Lower leg skin (tissue), 4 donors: Measurements from ENCODE around the gene C1orf35. TPM values are rescaled to one million over a fixed set of nuclear protein-coding genes. Genes with fewer than 3 reads are reported as not detected.

Source experiments
- DNase-seq, 2 donors: peaks; one replicate each; pipeline ENCODE4 v3.0.0-alpha.2; 2019; ENCODE audit warnings: low spot score in 2 of 2
- H3K4me3 ChIP-seq: fragments of 200-600 bp; sonication (generic); 2 replicates; pipeline ENCODE4 v1.5.1; 2017; ENCODE audit warnings: mild to moderate bottlenecking, low read depth; ENCODE audit not compliant: poor library complexity, severe bottlenecking
- CTCF ChIP-seq, 3 donors: fragments of 450-650 bp; IDR thresholded peaks; one replicate each; pipeline ENCODE4 v1.5.1; 2016; ENCODE audit warnings: antibody characterized with exemption in 3 of 3, mild to moderate bottlenecking in 3 of 3, moderate library complexity in 2 of 3
- POLR2A ChIP-seq, 2 donors: fragments of 450-650 bp; IDR thresholded peaks; one replicate each; pipeline ENCODE4 v1.6.1; 2016 to 2017; ENCODE audit warnings: antibody characterized with exemption in 2 of 2, mild to moderate bottlenecking in 1 of 2, moderate library complexity in 1 of 2
- WGBS, 2 donors: methylation state at CpG; one replicate each; pipeline ENCODE4 v1.1.5; 2018; 5-methylcytosine and 5-hydroxymethylcytosine counted together
- intact Hi-C: fragments of 100-400 bp; cut with DNase I; formaldehyde crosslinking; loops from one replicate; pipeline ENCODE4 v1.15.0; 2023; ENCODE audit warnings: low total_unique reads
- total RNA-seq, 4 donors: library from RNA; depleted of rRNA; stranded (reverse); fragments of >200 nt; gene quantifications; one replicate each; pipeline ENCODE4 v1.1.0, GENCODE V29; 2016

C1orf35 gene
- total RNA-seq, 4 donors from 2014 or later = 16.9 to 37.0 (median 31.3) TPM

GRCh38 chr1:228085287-228085951, 17.7 kb downstream of the C1orf35 start:
- DNase-seq = no peak
- no peak for TF ChIP-seq POLR2A (IDR thresholded peaks at IDR 0.05)
- TF ChIP-seq CTCF (IDR thresholded peaks at IDR 0.05) = no peak
- intact Hi-C loops = no loop called here
- WGBS, 2 donors = 36 to 43% methylated on average over 6 of the region's 6 CpGs
- H3K4me3 ChIP-seq = no peak overlapping the region

- 51 to 57% methylated on average over 5 of the region's 5 CpGs for WGBS, 2 donors
- TF ChIP-seq POLR2A (IDR thresholded peaks at IDR 0.05) (no peak), CTCF (IDR thresholded peaks at IDR 0.05) (no peak)
- intact Hi-C loops = no loop called here
These were observed 18.3 kb downstream of the C1orf35 start for GRCh38 chr1:228084797-228085196.

GRCh38 chr1:228084325-228084724, 18.8 kb downstream of the C1orf35 start:
- intact Hi-C loops = no loop called here
- no peak for TF ChIP-seq CTCF (IDR thresholded peaks at IDR 0.05)
- no peak for TF ChIP-seq POLR2A (IDR thresholded peaks at IDR 0.05)

More at GRCh38 chr1:228084797-228085196, 18.3 kb downstream of the C1orf35 start:
- no peak overlapping the region for H3K4me3 ChIP-seq
- no peak for DNase-seq

GRCh38 chr1:228083871-228084278, 19.2 kb downstream of the C1orf35 start:
- 1 to 2% methylated on average over 17 of the region's 17 CpGs for WGBS, 2 donors
- peak overlapping the region; percentile 99 for H3K4me3 ChIP-seq
- no peak for DNase-seq
- TF ChIP-seq CTCF (IDR thresholded peaks at IDR 0.05) (no peak), POLR2A (IDR thresholded peaks at IDR 0.05) (no peak)
- intact Hi-C loops = no loop called here

More at GRCh38 chr1:228084325-228084724, 18.8 kb downstream of the C1orf35 start:
- DNase-seq = peak in 1 of 2 donors; percentile 51
- peak overlapping the region; percentile 99 for H3K4me3 ChIP-seq
- WGBS, 2 donors = 6 to 9% methylated on average over 3 of the region's 3 CpGs

DNA sequence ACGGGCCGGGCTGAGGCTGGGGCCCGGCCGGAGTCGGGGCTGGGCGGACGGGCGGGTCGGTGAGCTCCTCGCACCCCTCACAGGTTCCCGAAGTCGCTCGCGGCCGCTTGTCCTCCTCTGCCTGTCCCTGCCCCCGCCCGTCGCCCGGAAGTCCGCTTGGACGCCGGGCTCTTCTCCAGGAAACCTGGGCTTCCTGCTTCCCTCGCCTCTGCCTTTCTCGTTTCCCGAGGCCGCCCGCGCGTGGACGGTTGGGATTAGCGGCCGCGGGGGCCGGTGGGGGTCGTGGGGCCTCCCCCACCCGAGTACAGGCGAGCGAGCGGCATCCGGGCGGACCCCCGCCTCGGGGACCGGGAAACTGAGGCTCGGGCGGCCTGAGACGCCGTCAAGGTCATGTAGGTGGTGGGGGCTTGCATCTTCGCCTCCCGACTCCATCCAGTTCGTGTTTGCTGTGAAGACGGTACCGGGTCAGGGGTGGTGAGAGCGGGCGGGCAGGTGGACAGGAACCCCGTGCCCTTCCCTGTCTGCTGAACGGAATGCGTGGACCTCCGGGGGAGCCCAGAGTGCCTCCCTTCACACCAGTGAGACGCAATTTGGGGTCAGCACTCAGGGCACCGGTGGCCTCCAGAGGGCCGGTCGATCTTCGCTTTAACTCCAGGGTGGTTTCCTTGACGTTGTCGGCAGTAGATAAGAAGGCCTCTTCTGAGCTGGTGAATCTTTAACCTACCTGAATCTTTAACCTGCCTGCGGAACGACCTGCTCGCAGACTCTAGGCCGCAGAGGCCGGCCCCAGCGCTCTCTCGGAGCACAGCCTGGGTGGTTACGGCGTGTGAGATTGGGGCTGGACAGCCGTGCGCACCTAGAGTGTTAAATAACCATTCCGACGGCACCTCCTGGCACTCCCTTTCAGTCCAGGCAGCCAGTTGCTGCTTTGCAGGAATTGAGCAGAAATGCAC, 19.9 kb downstream of the C1orf35 start:
- TF ChIP-seq POLR2A (IDR thresholded peaks at IDR 0.05) (no peak), CTCF (IDR thresholded peaks at IDR 0.05) (no peak)
- H3K4me3 ChIP-seq = peak overlapping the region; percentile 99
- 1% methylated on average over 30 to 41 of the region's 79 CpGs for WGBS, 2 donors
- intact Hi-C loops = no loop called here
- peak; percentile 58 to 94 for DNase-seq
